GM12878 (cell line): ENCODE results near the gene MMP15.

Experiments used
- POLR2A ChIP-seq: IDR thresholded peaks from 2 replicates; pipeline ENCODE4 v1.6.1; 2011; ENCODE audit warnings: low read depth, mild to moderate bottlenecking, low read length
- YY1 ChIP-seq: IDR thresholded peaks from 2 replicates; pipeline ENCODE4 v1.6.1; 2011; ENCODE audit warnings: low read depth, mild to moderate bottlenecking, low read length

GRCh38 chr16:58057121-58057520 is 31.6 kb downstream of the MMP15 start:
- TF ChIP-seq POLR2A, result no peak
- TF ChIP-seq YY1, result no peak
